ENCODE data around the gene TMEM9.

- TF ChIP-seq TAF1 (IDR thresholded peaks at IDR 0.05; ENCODE audit: low read depth, low read length) (no peak), SAP30 (IDR thresholded peaks at IDR 0.05; ENCODE audit: insufficient read depth, insufficient replicate concordance, low read length) (no peak), HDAC2 (IDR thresholded peaks at IDR 0.05; ENCODE audit: borderline replicate concordance in 1 of 2, low read depth in 2 of 2, low read length in 2 of 2) (no peak), POLR2A (IDR thresholded peaks at IDR 0.05; ENCODE audit: control extremely low read depth in 1 of 2, low read depth in 2 of 2, low read length in 2 of 2) (no peak)
Observed at GRCh38 chr1:201198598-201198997, 44.3 kb upstream of the TMEM9 start.
